ENCODE results near the gene KDM8. TPM values are rescaled to one million over a fixed set of nuclear protein-coding genes. Genes with fewer than 3 reads are reported as not detected.

The KDM8 gene
- total and polyA plus RNA-seq, 9 of the 15 experiments (the other 6 are each of a cell fraction or from before 2014, with no cell fraction given), result 0.61 to 9.1 (median 5.4) TPM

- TF ChIP-seq ZNF740 (CRISPR knock-in tag; IDR thresholded peaks at IDR 0.05), result no peak
- TF ChIP-seq ZNF740 (tag; IDR thresholded peaks at IDR 0.05), result no peak
- TF ChIP-seq HDAC3 (IDR thresholded peaks at IDR 0.05; ENCODE audit: borderline replicate concordance, partially characterized antibody), result no peak
- no peak for TF ChIP-seq CBFB (CRISPR knock-in tag; IDR thresholded peaks at IDR 0.05)
- TF ChIP-seq SMAD2 (IDR thresholded peaks at IDR 0.05; ENCODE audit: low read depth, low read length), result no peak
- no peak for TF ChIP-seq ETS2 (tag; IDR thresholded peaks at IDR 0.05; ENCODE audit: borderline replicate concordance, poor library complexity, severe bottlenecking)
- TF ChIP-seq SP2 (IDR thresholded peaks at IDR 0.05; ENCODE audit: extremely low read depth, low read depth, low read length, poor library complexity, severe bottlenecking), result no peak
- no peak for TF ChIP-seq THRB (CRISPR knock-in tag; conservative IDR thresholded peaks at IDR 0.05)
- no peak for TF ChIP-seq KLF10 (CRISPR knock-in tag; IDR thresholded peaks at IDR 0.05)
- TF ChIP-seq PHF20 (IDR thresholded peaks at IDR 0.05; ENCODE audit: partially characterized antibody), result no peak
- no peak for TF ChIP-seq SRF (CRISPR knock-in tag; IDR thresholded peaks at IDR 0.05)
- TF ChIP-seq CEBPB (tag; IDR thresholded peaks at IDR 0.05), result no peak
- TF ChIP-seq ZNF449 (CRISPR knock-in tag; IDR thresholded peaks at IDR 0.05), result no peak
- TF ChIP-seq HDAC2 (IDR thresholded peaks at IDR 0.05), result peak; percentile 62; the same call in 1 of the 2 replicates
- TF ChIP-seq GABPB2 (CRISPR knock-in tag; conservative IDR thresholded peaks at IDR 0.05), result no peak
- TF ChIP-seq NBN (IDR thresholded peaks at IDR 0.05; ENCODE audit: low read depth), result no peak
- no peak for TF ChIP-seq CC2D1A (IDR thresholded peaks at IDR 0.05)
- no peak for TF ChIP-seq ZBTB33 (CRISPR knock-in tag; IDR thresholded peaks at IDR 0.05)
- TF ChIP-seq U2AF1 (optimal IDR thresholded peaks at IDR 0.05; ENCODE audit: low read depth, low read length), result no peak
- 0 out of 2 replicates have a peak, but pooled peaks have one; percentile 19 for TF ChIP-seq MYC (IDR thresholded peaks at IDR 0.05; ENCODE audit: low read depth, low read length)
- TF ChIP-seq MYC (CRISPR knock-in tag; IDR thresholded peaks at IDR 0.05; ENCODE audit: borderline replicate concordance, low read depth), result no peak
- no peak for TF ChIP-seq KHSRP (IDR thresholded peaks at IDR 0.05)
Observed at GRCh38 chr16:27245276-27246172, 42.2 kb downstream of the KDM8 start (continued).

Data from K562 (cell line).